GM19043 (cell line): Measurements from ENCODE around the gene TYW1B.
"Not testable (repeated sequence)": the region's sequence is repeated elsewhere in the genome, so short reads cannot be mapped to it uniquely, and the experiment has no call there.

Source experiments
- ATAC-seq: cut with Tn5 transposase; IDR thresholded peaks from one replicate; pipeline ENCODE4 v1.9.1; 2021; ENCODE audit warnings: low read depth; ENCODE audit not compliant: unreplicated experiment

The TYW1B gene

DNA sequence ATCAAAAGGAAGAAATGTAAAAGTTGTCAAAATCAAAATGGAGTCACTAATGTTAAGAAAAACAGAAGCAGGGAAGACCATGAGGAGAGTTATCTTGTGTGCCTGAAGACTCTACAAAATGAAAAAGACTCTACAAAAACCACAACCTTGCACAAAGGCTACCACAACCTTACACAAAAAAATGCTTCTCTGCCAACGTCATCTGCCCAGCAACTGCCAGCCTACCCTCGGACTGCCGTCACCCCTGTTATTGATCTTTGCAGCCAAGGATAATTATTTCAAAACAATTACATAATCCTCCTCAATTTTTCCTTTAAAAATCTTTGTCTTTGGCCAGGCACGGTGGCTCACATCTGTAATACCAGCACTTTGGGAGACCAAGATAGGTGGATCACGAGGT lies 61.0 kb downstream of the TYW1B start:
- ATAC-seq, result not testable (repeated sequence)

DNA sequence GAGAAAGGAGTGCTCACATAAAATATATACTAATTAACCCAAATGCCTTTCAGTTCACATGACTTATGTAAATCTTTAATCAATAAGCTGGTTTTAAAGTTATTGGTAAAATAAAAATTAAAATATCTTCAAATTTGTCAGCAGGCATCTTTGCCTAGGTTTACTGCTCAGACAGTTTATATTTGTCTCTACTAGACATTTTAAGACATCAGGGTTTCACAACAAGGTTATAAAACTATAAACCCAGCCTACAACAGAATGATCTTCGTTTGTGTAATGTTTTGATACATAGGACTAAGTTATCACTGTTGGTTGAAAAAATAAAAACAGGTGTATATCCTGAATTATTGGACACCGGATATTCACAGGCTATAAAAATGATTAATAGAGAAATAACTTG lies 67.4 kb downstream of the TYW1B start:
- no peak for ATAC-seq

DNA sequence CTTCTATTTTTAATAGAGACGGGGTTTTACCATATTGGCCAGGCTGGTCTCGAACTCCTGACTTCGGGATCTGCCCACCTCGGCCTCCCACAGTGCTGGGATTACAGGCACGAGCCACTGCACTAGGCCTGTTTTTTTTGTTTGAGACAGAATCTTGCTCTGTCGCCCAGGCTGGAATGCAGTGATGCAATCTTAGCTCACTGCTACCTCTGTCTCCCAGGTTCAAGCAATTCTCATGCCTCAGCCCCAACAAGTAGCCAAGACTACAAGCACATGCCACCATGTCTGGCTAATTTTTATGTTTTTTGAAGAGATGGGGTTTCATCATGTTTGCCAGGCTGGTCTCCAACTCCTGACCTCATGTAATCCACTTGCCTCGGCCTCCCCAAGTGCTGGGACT lies 73.7 kb downstream of the TYW1B start:
- ATAC-seq, result no peak

GRCh38 chr7:72753781-72754180 lies 74.2 kb downstream of the TYW1B start:
- ATAC-seq, result no peak

GRCh38 chr7:72753229-72753628 lies 74.8 kb downstream of the TYW1B start:
- ATAC-seq, result not testable (repeated sequence)

DNA sequence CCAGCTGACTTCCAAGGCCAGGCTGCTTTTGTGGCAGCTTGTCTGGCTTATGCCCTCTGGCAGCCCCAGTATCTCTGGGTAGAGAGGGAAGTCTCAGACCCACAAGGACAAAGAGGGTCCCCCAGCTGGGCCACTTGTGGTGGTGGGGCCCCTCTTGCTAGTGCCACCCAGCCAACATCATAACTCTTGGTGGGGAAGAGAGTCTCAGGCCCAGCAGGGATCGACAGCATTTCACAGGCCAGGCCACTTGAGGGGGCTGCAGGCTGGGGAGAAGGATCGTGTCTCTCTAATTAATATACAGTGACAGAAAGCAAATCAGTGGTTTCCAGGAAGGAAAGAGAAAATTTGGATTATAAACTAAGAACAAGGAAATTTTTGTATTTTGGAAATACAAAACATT lies 76.0 kb downstream of the TYW1B start:
- no peak for ATAC-seq

DNA sequence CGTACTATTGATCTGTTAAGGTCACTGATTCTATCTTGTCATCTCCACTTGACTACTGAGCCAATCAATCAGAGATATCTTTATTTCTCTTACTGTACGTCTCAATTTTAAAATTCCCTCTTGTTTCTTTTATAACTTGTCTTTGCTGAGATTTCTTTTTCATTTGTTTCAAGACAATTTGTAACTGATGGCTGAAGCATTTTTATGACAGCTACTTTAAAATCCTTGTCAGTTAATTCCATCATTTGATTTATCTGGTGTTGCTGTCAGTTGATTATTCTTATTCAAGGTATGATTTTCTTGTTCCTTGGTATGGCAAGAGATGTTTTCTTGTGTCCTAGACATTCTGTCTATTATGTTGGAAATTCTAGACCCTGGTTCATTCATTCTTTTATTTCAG lies 76.6 kb downstream of the TYW1B start:
- no peak for ATAC-seq

GRCh38 chr7:72748649-72749048 lies 79.4 kb downstream of the TYW1B start:
- ATAC-seq, result not testable (repeated sequence)

GRCh38 chr7:72744244-72744926 lies 83.6 kb downstream of the TYW1B start:
- ATAC-seq, result not testable (repeated sequence)

GRCh38 chr7:72743801-72744200 lies 84.2 kb downstream of the TYW1B start:
- ATAC-seq, result not testable (repeated sequence)

DNA sequence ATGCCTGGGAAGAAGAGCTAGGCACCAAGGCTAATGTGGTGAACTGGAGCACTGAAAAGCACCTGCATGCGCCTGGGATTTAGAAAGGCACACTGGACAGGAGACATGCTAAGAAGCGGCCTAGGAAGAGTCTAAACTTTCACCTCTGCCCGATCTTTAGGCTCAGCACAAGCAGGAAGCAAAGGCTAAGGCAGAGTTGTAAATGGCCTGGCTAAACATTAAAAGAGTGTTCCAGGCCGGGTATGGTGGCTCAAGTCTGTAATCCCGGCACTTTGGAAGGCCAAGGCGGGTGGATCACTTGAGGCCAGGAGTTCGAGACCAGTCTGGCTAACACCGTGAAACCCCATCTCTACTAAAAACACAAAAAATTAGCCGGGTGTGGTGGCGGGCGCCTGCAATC lies 88.3 kb downstream of the TYW1B start:
- not testable (repeated sequence) for ATAC-seq

- ATAC-seq, result not testable (repeated sequence)
These were observed 92.1 kb downstream of the TYW1B start for GRCh38 chr7:72735855-72736254.

DNA sequence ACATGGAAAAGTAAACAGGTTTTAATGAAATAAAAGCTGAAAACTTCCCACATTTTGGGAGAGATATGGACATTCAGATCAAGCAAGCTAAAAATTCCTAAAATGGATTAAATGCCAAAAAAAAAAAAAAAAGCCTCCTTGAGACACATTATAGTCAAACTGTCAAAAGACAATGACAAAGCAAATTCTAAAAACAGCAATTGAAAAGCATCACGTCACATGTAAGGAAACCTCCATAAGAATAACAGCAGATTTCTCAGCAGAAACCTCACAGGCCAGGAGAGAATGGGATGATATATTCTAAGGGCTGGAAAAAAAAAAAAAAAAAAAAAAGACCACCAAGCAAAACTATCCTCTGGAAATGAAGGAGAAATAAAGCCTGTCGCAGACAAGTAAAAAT lies 97.2 kb downstream of the TYW1B start:
- not testable (repeated sequence) for ATAC-seq

DNA sequence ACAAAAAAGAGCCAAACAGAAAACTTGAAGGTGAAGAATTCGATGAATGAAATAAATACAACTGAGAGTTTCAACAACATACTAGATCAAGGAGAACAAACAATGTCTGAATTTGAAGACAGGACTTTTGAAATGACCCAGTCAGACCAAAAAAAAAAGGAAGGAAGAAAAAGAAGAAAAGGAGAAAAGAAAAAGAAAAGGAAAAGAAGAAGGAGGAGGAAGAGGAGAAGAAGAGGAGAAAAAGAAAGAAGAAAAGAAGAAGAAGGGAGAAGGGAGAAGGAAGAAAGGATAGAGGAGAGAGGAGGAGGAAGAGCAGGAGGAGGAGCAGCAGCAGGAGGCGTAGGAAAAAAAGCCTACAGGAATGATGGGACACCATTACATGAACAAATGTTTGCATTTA lies 97.6 kb downstream of the TYW1B start:
- ATAC-seq, result not testable (repeated sequence)

- not testable (repeated sequence) for ATAC-seq
These were observed 98.9 kb downstream of the TYW1B start for GRCh38 chr7:72729130-72729529.

DNA sequence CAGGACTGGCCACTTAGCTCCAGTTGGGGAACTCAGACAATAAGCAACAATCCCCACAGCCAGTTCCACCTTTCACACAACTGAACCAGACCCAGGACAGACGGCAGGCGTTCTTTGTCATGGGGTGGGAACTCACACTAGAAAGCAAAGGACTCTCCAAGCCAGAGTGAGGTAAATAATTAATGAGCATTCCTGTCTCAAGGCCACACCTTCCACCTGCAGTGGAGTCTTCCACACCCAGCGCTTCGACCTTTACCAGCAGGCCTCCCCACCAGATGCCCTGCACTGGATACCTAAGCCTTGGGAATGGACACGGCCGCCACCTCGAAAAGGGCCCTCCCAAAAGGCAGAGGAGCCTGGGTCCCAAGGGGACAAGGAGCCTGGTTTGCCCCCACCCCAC lies 105.3 kb downstream of the TYW1B start:
- not testable (repeated sequence) for ATAC-seq

DNA sequence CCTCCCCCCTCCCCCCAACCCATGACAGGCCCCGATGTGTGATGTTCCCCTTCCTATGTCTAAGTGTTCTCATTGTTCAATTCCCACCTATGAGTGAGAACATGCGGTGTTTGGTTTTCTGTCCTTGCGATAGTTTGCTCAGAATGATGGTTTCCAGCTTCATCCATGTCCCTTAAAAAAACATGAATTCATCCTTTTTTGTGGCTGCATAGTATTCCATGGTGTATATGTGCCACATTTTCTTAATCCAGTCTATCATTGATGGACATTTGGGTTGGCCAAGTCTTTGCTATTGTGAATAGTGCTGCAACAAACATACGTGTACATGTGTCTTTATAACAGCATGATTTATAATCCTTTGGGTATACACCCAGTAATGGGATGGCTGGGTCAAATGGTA lies 107.1 kb downstream of the TYW1B start:
- not testable (repeated sequence) for ATAC-seq

GRCh38 chr7:72717252-72717774 lies 110.7 kb downstream of the TYW1B start:
- ATAC-seq, result not testable (repeated sequence)

DNA sequence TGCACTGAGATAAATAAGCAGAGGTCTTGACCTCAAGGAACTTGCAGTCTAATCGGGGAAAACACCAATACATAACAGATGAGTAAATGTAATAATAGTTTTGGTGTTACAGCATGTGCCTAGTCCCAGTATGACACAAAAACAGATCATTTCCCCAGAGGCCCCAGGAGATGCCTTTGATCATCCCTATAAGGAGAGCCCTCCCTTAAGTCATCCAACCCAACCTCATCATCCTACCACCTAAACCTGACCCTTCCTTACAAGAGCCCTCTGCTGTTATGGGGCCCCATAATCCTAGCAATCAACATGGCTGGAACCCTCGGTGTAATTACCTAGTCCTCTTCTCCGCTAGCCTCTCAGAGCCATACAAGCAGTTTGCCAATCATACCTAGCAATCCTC lies 116.1 kb downstream of the TYW1B start:
- ATAC-seq, result not testable (repeated sequence)

- no peak for ATAC-seq
These were observed 117.0 kb downstream of the TYW1B start for GRCh38 chr7:72710983-72711382.

- ATAC-seq, result no peak
These were observed 118.1 kb downstream of the TYW1B start for GRCh38 chr7:72709909-72710308.

DNA sequence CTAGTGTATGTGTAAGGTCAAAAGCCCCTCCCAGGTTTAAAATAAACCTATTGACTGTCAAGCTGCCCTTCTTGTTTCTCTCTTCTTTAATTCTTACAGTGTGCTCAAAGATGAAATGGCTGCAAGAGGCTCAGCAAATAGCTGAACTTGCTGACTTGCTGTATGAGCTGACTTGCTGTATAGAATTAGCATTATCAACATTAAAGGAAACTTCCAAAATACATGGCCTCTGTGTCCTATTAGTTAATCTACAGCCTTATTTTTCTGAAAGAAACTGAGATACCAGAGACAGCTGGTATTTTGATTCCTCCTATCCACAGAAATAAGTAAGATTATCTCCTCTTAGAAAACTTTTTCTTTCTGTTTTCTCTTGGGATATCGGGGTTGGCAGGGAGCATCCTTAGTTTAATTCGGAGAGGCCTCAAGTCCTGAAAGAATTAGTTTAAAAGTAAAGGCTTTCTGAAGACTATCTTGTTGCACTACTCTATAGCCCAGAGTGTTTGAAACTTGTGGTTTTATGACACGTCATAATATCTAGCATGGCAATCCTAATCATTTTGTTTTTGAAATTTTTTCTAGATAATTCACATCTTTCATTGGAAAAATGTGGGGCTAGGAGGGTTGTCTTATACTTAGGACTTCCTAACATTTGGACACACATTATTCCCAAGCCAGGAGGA lies 119.5 kb downstream of the TYW1B start:
- ATAC-seq, result not testable (repeated sequence)
